GM19438 (cell line): ENCODE measurements around the gene TNFAIP1.
"Not testable (repeated sequence)": the region's sequence is repeated elsewhere in the genome, so short reads cannot be mapped to it uniquely, and the experiment has no call there.

ENCODE experiments used
- ATAC-seq: cut with Tn5 transposase; IDR thresholded peaks from one replicate; pipeline ENCODE4 v1.9.1; 2021; ENCODE audit warnings: low read depth; ENCODE audit not compliant: unreplicated experiment

Gene TNFAIP1, protein sequence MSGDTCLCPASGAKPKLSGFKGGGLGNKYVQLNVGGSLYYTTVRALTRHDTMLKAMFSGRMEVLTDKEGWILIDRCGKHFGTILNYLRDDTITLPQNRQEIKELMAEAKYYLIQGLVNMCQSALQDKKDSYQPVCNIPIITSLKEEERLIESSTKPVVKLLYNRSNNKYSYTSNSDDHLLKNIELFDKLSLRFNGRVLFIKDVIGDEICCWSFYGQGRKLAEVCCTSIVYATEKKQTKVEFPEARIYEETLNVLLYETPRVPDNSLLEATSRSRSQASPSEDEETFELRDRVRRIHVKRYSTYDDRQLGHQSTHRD

DNA sequence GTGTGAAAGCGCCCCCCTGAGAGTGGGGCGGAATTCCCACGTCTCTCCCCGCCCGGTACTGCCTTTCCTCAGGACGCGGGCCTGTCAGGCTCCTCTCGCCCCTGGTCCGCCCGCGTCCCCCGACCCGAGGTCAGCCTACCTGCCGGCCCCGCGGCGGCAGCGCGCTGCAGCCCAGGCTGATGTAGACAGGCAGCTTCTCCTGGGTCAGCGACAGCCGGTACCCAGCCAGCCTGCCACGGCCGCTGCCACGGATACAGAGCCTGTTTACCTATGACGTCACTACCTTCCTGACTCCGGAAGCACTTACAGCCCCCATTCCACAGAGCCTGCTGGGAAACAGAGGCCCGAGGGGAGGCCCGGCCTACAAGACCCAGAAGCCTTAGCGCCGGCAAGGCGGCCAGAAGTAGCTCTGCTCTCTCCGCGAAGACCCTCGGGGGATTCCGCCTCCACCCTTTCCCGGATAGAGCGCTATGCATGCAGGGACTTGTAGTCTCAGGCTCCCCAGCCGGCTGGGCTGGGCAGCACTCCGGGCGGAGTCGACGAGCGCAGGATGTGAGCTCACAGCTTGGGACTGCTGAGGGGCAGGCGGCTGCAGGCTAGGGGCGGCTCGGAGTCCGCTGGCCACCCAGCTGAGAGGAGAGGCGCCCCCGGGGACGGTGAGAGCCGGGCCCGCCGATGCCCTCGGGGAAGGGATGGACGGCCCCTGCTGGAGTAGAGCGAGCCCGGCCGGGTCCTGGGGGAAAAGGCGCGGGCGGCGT lies at the start of gene TNFAIP1, which contains the start of gene IFT20:
TNFAIP1 (plus strand) TSS at position 561 of the 758 bp plus-strand sequence. CDS start 3,761 bp downstream, outside the sequence.
IFT20 (minus strand) TSS at position 272 of the 758 bp plus-strand sequence. CDS start 3,487 bp downstream, outside the sequence.
- ATAC-seq, result peak; percentile 93

DNA sequence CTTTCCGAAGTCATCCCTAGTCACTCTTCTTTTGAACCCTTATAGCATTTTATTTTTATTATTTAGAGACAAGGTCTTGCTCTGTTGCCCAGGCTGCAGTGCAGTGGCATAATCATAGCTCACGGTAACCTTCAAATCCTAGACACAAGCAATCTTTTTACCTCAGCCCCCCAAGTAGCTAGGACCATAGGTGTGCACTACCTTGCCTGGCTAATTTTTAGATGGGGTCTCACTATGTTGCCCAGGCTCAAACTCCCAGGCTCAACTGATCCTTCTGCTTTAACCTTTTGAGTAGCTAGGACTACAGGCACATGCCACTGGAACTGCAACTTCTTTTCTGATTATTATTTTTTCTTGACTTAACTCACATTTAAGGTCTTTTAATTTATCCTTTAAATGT lies 49.6 kb upstream of the TNFAIP1 start:
- ATAC-seq, result no peak

DNA sequence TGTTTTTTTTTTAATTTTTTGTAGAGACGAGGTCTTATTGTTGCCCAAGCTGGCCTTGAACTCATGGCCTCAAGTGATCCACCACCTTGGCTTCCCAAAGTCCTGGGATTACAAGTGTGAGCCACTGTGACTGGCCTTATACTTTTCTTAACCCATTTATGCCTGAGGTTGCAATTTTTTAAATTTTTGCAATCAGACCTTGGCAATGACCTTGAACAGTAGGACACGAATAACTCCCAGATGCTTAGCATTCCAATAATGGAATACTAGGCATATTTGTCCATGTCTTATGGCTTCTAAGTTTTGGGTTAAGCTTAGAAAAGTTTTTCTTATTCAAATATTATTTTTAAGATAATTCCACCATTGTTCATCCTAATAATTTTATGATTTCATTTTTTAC lies 44.9 kb upstream of the TNFAIP1 start:
- ATAC-seq, result no peak

DNA sequence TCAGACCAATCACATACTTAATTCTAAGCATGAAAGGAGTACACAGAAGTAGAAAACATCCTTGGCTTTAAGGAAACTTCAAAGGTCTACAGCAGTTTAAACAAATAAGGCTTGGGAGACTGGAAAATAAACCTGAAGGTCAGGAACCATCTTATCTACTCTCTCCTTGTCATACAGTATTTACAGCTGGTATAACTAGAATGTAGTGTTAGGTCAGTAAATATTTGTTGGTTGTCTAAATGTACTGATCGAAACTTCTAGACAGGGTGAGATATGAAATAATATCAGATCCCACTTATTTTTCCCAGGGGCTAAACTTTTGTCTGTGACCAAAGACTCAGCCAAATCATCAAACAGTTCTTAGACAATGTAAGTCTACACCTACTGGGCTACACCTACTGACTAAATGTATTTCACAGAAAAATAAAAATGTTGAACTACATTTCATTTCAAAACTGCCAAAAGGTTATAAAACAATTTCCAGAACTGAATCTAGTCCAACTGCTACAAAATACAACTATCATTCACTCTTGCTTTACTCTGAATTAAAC lies 43.7 kb upstream of the TNFAIP1 start:
- no peak for ATAC-seq

DNA sequence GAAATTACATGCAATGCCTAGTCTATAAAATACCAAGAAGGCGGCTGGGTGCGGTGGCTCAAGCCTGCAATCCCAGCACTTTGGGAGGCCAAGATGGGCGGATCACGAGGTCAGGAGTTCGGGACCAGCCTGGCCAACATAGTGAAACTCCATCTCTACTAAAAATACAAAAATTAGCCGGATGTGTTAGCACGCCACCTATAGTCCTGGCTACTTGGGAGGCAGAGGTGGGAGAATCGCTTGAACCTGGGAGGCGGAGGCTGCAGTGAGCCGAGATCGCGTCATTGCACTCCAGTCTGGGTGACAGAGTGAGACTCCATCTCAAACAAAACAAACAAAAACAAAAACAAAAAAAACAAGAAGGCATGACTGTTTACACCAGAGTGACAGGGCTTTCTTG lies 42.7 kb upstream of the TNFAIP1 start:
- not testable (repeated sequence) for ATAC-seq

DNA sequence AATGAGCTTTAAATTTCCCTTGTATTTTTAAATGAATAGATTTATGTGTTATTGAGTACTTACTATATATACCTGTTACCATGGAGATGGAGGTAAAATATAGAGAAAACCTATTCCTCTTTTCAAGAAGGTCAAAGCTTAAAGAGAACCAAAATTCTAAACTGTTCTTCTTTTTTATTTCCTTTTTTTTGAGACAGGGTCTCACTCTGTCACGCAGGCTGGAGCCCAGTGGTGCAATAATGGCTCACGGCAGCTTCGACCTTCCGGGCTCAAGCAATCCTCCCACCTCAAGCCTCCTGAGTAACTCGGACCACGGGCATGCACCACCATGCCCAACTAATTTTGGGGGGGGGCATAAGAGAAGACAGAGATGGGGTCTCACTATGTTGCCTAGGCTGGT lies 41.6 kb upstream of the TNFAIP1 start:
- no peak for ATAC-seq

DNA sequence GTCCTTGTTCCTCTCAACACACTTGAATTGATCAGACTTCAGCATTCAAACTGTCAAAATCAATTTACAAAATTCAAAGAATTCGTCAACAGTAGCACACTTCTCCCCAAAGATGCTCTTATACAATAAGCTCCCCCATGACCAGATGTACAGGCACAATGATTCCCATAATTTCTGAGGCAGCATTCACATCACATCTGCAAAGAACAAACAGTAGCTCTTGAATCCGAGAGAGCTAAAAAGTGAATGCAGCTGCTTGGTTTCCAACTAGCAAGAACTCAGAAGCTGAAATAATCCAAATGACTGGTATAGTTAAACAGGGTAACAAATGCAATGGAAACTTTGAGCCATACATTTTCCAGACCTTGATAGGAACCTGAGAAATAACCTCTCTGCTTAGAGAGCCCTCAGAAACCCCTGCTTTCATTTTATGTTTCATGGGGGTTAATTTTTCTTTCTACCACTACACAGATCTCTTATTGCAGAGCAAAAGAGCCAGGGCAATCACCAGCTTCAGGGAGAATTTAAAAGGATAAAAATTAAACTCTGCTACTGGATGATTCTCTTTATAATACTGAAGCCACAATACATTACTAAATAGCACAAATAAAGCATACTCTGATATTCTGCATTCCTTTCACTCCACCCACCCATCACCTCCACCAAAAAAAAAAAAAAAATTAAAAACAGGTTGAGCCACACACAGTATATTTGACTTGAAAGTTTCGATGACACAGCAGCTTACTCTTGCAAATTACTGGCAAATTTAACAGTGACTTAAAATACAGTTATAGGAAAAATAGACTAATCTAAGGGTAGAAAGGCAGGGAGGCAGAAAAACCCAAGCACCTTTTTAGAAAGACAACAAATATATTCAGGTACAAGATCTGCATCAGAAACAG lies 39.6 kb upstream of the TNFAIP1 start:
- ATAC-seq, result no peak

DNA sequence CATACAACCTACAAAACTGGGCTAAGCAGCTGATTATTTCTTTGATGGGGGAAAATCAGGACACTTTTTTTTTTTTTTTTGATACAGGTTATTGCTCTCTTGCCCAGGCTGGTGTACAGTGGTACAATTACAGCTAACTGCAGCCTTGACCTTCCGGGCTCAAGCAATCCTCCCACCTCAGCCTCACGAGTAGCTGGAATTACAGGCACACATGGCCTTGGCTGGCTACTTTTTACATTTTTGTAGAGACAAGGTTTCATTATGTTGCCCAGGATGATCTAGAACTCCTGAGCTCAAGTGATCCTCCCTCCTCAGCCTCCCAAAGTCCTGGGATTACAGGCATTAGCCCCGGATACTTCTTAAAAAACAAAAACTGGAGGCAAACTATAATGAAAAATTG lies 37.1 kb upstream of the TNFAIP1 start:
- no peak for ATAC-seq

DNA sequence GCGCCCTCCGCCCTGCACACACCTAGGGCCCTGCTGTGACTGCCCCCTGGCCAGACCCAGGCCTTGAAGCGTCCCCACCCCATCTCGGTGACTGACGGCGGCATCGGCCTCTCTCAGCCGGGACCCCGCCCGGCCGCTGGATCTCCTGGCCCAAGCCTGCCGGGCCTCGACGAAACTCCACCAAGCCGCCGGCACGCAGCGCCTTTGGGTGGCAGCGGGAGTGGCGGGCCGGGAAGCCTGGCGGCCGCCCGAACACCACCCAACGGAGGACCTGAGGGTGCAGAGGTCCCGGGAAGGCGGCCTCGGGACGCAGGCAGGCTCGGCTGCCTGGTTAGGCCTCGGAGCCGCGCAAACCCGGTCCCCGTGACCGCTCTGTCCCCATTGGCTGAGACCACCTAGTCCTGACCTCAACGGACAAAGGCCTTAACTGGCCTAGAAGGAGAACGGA lies 28.6 kb upstream of the TNFAIP1 start:
- no peak for ATAC-seq

DNA sequence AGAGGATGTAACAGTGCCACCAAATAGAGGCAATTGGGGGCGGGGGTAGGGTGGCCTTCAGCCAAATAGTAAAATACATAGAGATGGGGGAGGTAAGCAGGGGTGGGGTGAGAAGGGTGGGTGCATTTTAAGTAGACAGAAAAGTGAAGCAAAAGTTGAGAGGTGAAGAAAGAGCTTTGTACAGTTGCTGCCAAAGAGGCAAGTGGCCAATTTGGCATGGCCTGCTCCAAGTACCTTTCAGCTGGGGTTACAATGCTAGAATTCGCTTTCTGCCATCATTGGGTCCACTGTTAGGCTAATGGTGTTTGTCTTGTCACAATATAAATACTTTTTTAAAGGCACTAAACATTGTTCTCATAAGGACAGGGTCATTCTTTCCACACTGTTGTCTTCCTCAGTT lies 21.7 kb upstream of the TNFAIP1 start:
- ATAC-seq, result no peak

DNA sequence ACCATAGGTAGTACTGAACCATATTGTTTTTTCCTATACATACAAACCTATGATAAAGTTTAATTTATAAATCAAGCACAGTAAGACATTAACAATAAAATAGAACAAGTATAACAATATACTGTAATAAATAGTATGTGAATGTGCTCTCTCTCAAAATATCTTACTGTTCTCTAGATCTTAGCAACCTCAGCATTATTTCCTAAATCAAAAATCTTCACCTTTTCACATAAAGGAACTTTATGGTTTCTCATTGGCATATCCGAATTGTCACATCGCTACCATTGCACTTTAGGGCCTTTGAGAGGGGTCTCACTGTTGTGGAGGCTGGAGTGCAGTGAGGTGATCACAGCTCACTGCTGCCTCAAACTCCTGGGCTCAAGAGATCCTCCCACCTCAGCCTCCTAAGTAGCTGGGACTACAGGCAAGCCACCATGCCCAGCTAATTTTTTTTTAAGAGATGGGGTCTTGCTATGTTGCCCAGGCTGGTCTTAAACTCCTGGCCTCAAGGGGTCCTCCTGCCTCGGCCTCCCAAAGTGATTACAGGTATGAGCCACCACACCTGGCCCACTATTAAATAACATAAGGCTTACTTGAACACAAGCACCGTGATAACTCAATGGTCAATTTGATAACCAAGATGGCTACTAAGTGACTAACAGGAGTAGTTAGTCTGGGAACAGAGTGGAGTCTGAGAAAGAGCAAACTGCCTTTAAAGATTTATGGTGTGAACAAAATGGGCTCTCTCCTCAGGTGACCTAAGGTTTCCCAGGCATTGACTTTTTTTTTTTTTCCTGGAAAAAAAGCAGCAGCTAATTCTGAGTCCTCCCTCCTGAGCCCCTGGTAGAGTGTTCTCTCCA lies 19.5 kb upstream of the TNFAIP1 start:
- ATAC-seq, result no peak

DNA sequence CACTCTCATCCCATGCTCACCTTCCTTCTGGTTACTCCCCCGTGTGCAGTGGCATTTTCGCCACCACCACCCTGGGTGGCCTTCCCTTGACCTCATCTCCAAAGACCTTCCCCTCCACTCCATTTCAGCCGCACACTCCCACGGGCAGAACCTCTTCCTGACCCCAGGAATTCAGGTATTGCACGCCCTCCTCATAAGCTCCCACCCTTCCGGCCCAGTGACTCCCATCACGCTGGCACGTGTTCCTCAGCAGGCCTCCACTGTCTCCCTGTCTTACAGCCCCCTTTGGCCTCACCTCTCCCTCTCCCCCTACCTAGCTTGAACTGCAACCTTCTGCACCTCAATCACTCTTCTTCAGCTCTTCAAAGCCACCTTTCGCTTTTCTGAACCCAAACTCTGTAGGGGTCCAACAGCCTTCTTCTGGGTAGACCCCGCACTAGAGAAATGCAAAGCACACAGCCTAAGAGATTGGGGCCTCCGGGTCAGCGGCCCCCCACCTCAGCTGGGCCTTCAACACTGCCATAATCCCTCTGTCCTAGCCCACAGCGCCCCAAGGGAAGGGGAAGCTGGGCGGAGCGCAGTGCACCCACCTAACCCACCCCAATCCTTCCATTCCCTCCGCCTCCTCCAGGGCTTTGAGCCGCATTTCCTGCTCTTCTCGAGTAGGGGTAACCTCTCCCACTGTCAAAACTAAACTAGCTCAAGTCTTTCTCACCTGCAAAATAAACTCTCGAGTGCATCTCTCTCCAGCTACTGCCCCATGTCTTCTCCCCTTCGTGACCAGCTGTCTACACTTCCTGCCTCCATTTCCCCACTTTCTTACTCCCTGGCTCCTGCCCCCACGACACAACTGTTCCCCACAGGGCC lies 18.2 kb upstream of the TNFAIP1 start:
- no peak for ATAC-seq

DNA sequence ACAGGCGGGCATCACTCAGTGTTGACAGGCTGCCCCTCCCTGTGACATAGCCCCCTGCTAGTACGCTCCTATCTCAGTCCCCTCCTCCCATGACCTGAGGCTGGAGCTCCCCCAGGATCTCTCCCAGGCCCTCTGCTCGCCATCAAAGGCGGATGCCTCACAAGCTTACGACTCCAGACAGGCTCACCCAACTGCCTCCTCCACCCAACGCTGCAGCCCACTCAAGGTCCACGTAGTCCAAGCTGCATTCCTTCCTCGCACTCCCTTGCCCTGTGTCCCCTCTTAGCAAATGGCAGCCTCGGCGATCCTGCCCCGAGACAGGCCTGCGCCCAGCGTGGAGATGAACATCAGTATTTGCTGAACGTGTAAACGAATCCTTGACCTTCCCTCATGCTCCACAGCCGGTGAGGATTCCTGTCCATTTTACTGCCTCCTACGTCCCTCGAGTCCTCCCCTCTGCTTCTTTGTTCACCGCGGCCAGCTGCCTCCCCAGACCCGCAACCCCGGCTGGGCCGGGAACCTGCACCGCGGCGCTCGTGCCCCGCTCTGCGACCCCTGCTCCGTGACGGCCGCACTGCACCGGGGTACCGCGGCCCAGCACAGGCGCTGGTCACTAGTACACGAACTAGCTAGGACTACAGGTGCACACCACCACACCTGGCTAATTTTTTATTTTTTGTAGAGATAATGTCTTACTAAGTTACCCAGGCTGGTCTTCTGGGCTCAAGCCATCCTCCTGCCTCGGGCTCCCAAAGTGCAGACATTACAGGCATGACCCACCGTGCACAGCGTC lies 17.4 kb upstream of the TNFAIP1 start:
- ATAC-seq, result no peak

DNA sequence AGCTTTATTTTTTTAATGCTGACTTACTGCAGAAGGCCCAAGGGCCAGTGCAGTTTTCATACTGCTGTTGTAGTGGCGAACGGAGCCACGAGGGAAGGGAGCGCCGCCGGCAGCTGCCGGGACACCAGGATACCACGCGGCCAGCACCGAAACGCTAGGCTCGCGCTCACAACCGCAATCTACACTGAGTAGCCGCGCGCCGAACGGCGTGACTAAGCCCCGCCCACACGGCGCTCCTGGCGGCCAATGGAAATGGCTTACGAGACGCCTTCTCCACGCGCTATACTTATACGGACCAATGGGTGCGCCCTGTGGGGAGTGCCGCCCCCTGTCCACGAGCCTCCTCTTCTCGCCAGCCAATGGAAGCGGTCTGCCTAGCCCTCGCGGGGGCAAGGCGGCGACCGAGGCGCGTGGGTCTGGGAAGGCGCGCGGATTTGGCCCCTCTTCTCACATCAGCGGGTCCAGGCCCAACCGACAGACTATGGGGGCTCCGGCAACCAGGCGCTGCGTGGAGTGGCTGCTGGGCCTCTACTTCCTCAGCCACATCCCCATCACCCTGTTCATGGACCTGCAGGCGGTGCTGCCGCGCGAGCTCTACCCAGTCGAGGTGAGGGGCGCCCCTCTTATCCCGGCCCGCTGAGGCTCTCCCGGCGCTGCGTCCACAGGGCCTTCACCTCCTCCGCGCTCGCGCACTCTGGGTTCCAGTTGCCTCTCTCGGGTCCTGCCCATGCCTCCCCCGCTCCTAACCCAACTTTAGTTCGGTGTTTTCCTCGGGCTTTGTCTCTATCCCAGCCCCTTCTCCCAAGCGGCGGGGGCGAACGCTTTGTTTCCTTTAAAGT lies 16.6 kb upstream of the TNFAIP1 start, which contains the start of gene TMEM97:
TMEM97 (plus strand) TSS at position 442 of the 839 bp plus-strand sequence; CDS start at position 482, 40 bp downstream.
- peak; percentile 98 for ATAC-seq

DNA sequence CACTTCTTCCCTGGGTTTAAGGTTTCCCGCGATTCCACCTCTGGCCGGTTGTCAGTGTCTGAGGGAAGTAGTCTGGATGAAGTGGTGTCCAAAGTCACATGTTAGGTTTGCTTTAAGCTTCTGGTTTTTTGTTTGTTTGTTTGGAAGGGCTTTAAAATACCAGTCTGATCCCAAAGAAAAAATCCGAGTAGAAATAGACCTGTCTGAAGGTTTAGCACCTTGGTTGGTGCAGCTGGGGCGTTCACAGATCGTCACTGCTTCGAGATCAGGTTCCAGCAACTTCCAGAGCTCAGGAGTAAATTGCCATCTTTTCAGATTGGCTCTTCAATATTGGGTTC lies 16.0 kb upstream of the TNFAIP1 start:
- no peak for ATAC-seq

DNA sequence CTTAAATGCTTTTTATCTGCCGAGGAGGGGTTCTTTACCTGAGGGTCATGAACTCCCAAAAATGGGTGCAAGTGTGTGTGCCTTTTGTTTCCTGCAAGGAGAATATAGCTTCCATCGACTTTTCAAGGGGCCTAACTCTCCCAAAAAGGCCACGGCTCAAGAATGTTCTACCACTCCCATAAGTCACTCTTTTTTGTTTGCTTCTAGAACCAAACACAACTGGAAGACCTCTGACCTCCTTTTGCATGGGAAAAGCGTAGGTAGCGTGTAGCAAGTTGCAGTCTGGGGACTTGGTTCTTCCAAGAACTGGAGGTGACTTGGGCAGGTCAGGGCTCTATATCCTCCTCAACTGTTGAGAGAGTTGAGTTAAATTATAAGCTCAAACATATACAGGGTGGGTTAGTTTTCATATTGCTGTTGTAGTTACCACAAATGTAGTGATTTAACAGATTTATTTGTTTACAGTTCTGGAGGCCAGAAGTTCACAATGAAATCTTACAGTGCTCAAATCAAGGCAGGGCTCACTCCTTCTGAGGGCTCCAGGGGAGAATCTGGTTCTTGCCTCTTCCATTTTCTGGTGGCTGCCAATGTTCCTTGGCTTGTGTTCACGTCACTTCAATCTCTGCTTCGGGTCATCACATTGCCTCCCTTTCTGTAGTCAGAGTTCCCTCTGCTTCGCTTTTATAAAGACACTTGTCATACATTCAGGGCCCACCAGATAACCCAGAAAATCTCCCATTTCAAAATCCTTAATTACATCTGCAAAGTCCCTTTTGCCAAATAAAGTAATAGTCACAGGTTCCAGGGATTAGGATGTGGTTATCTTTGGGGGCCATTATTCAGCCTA lies 15.1 kb upstream of the TNFAIP1 start:
- no peak for ATAC-seq
